Activated CD4-positive, alpha-beta T cell treated with anti-CD3 and anti-CD28 coated beads, Interleukin-2, amount 10 ng/mL, durations not matched to agents 7 days and 5 days (primary cell): ENCODE data around the gene PBX2. TPM values are rescaled to one million over a fixed set of nuclear protein-coding genes. Genes with fewer than 3 reads are reported as not detected.
A peak's percentile ranks its signal among the peaks of the same experiment; 100 is the strongest.

Experiments used
- CTCF ChIA-PET: fragments of 350-600 bp; sonication (Branson Sonifier 250); formaldehyde crosslinking; loops from one replicate; lab custom pipeline; 2021; ENCODE audit warnings: antibody characterized with exemption; lab: Charles Lee
- POLR2A ChIA-PET: fragments of 350-600 bp; sonication (Branson Sonifier 250); formaldehyde crosslinking; loops from one replicate; lab custom pipeline; 2021; ENCODE audit warnings: antibody characterized with exemption; lab: Charles Lee
- DNase-seq: peaks from one replicate; pipeline ENCODE4 v3.0.0-alpha.2; 2020
- H3K27ac Mint-ChIP-seq: one replicate; pipeline ENCODE4 v1.8.0; 2021; ENCODE audit warnings: mild to moderate bottlenecking, moderate library complexity, mixed read lengths
- H3K27me3 Mint-ChIP-seq: one replicate; pipeline ENCODE4 v1.8.0; 2021; ENCODE audit warnings: mixed read lengths
- H3K36me3 Mint-ChIP-seq: one replicate; pipeline ENCODE4 v1.8.0; 2021; ENCODE audit warnings: low read depth, mixed read lengths
- H3K4me1 Mint-ChIP-seq: one replicate; pipeline ENCODE4 v1.8.0; 2021; ENCODE audit warnings: mixed read lengths
- H3K4me3 Mint-ChIP-seq: one replicate; pipeline ENCODE4 v1.8.0; 2021; ENCODE audit warnings: mild to moderate bottlenecking, moderate library complexity, mixed read lengths
- H3K9me3 Mint-ChIP-seq: one replicate; pipeline ENCODE4 v1.8.0; 2021; ENCODE audit warnings: mixed read lengths
- total RNA-seq, 2 experiments: library from RNA; stranded (reverse); gene quantifications; one replicate each; pipeline ENCODE4 v1.2.3, GENCODE V29; 2021

PBX2 gene
- total RNA-seq, 2 experiments from 2014 or later = 98.2 to 98.4 TPM

GRCh38 chr6:32173051-32173727 lies 16.8 kb downstream of the PBX2 start:
- no peak overlapping the region for H3K4me3 Mint-ChIP-seq
- CTCF ChIA-PET = interaction anchor here (1.3 kb wide), 1 partner anchor 44 kb away, joined by 3 read pairs; no protein-coding TSS in a partner anchor
- H3K4me1 Mint-ChIP-seq = peaks cover 46% of the 10 kb centered on the region
- POLR2A ChIA-PET = no interaction called here
- H3K36me3 Mint-ChIP-seq = peaks cover 9% of the 10 kb centered on the region
- no peak for DNase-seq
- peak overlapping the region; percentile 4 for H3K27ac Mint-ChIP-seq
- H3K9me3 Mint-ChIP-seq = no peaks in the 10 kb centered on the region
- H3K27me3 Mint-ChIP-seq = no peaks in the 10 kb centered on the region

- ChIA-PET CTCF (interaction anchor here (0.6 kb wide), 1 partner anchor 28 kb away, joined by 3 read pairs; no protein-coding TSS in a partner anchor), POLR2A (no interaction called here)
- Mint-ChIP-seq H3K4me1 (peaks cover 31% of the 10 kb centered on the region), H3K4me3 (no peak overlapping the region), H3K36me3 (peaks cover 12% of the 10 kb centered on the region), H3K27ac (no peak overlapping the region), H3K9me3 (no peaks in the 10 kb centered on the region), H3K27me3 (no peaks in the 10 kb centered on the region)
- no peak for DNase-seq
Measured at GRCh38 chr6:32171234-32171633, 18.8 kb downstream of the PBX2 start.

DNA sequence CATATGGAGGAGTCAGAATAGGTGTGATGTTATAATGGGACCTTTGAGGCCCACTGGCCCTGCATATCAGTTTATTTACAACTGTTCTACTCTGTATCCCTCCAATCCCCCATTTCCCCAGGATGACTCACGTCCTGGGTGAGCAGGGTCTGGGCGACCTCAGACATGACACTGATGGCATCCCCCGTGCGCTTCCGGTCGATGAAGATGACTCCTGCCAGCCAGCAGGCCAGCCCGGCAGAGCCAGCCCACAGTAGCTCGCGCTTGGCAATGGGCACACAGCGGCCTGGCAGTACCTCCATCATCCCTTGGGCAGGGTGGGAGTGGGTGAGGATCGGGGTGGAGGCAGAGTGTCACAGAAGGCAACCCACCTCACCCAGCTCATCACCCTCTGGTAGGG lies 19.7 kb downstream of the PBX2 start:
- Mint-ChIP-seq H3K27me3 (no peaks in the 10 kb centered on the region), H3K9me3 (no peaks in the 10 kb centered on the region), H3K27ac (no peak overlapping the region), H3K4me3 (no peak overlapping the region), H3K4me1 (peaks cover 28% of the 10 kb centered on the region), H3K36me3 (peaks cover 12% of the 10 kb centered on the region)
- ChIA-PET CTCF (interaction anchor here (2.1 kb wide), 1 partner anchor 9 kb away, joined by 7 read pairs; no protein-coding TSS in a partner anchor), POLR2A (no interaction called here)
- no peak for DNase-seq

DNA sequence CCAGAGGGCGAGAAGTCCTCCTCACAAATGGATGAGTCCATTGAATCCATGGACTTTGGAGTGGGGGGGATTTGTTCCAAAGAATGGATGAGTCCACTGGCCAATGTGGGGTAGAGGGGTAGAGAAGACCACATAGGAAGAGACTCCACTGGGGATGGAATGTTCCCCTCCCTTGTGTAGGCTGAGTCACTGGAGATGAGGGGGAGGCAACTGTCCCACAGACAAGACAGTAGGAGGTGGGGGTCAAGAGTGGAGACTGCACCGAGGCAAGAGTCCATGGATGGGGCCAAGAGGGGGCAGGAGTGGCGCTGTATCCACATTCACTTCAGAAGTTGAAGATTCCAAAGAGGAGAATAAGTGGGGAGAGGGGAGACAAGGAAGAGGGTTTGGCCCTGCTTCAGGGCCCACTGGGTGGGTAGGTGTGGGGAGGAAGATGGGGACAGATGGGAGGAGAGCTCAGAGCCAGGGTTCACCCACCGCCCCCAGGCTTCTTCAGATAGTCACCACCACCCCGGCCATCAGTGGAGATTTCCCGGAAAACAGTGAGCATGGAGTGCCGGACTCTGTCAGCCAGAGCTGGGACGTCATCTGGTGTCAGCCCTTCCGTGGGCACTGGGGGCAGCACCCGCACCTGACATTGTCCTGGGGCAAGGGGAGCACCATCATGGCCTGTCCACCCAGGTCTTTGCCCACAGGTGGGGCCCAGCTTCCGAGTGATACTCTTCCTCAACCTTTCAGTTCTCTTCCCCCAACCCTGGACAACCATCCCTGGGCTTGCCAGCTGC lies 21.0 kb downstream of the PBX2 start:
- ChIA-PET CTCF (interaction anchor here (0.9 to 2.1 kb wide), 3 partner anchors 8 to 21 kb away, joined by 3 to 7 read pairs (median 3); partner anchors contain the start of gene PBX2), POLR2A (no interaction called here)
- H3K4me3 Mint-ChIP-seq = no peak overlapping the region
- H3K4me1 Mint-ChIP-seq = peaks cover 16% of the 10 kb centered on the region
- no peak for DNase-seq
- H3K27ac Mint-ChIP-seq = no peak overlapping the region
- H3K36me3 Mint-ChIP-seq = peaks cover 14% of the 10 kb centered on the region
- no peaks in the 10 kb centered on the region for H3K27me3 Mint-ChIP-seq
- no peaks in the 10 kb centered on the region for H3K9me3 Mint-ChIP-seq

GRCh38 chr6:32168350-32168749 lies 21.7 kb downstream of the PBX2 start:
- ChIA-PET CTCF (no interaction called here), POLR2A (interaction anchor here (0.7 kb wide), 1 partner anchor 800 kb away, joined by 3 read pairs; the partner anchor contains the start of gene BRD2)
- peaks cover 10% of the 10 kb centered on the region for H3K4me1 Mint-ChIP-seq
- H3K27ac Mint-ChIP-seq = no peak overlapping the region
- H3K4me3 Mint-ChIP-seq = no peak overlapping the region
- H3K36me3 Mint-ChIP-seq = peaks cover 14% of the 10 kb centered on the region
- DNase-seq = no peak
- no peaks in the 10 kb centered on the region for H3K27me3 Mint-ChIP-seq
- H3K9me3 Mint-ChIP-seq = no peaks in the 10 kb centered on the region

GRCh38 chr6:32167761-32168262 lies 22.2 kb downstream of the PBX2 start:
- Mint-ChIP-seq H3K4me1 (peaks cover 4% of the 10 kb centered on the region), H3K27me3 (no peaks in the 10 kb centered on the region), H3K4me3 (no peak overlapping the region), H3K27ac (no peak overlapping the region), H3K9me3 (no peaks in the 10 kb centered on the region), H3K36me3 (peaks cover 14% of the 10 kb centered on the region)
- ChIA-PET POLR2A (interaction anchor here (0.7 kb wide), 1 partner anchor 800 kb away, joined by 3 read pairs; the partner anchor contains the start of gene BRD2), CTCF (no interaction called here)
- DNase-seq = no peak

DNA sequence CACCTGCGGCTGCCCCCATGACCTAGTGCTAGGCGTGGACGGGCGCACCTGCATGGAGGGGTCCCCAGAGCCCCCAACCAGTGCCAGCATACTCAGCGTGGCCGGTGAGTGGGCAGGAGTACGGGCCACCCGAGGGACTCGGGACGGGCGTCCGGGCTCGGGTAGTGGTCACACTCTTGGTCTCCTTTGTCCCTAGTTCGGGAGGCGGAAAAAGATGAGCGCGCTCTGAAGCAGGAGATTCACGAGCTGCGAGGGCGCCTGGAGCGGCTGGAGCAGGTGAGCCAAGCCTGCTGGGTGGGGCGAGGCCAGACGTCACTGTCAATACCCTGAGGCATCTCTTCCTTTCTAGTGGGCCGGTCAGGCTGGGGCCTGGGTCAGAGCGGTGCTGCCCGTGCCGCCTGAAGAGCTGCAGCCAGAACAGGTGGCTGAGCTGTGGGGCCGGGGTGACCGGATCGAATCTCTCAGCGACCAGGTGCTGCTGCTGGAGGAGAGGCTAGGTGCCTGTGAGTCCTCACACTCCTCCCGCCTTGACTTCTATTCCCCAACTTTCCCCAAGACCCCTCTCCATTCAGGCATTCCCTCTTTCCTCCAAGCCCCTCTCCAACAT lies 22.7 kb downstream of the PBX2 start:
- no peak overlapping the region for H3K27ac Mint-ChIP-seq
- H3K36me3 Mint-ChIP-seq = peaks cover 14% of the 10 kb centered on the region
- H3K9me3 Mint-ChIP-seq = no peaks in the 10 kb centered on the region
- CTCF ChIA-PET = no interaction called here
- no peaks in the 10 kb centered on the region for H3K4me1 Mint-ChIP-seq
- no peaks in the 10 kb centered on the region for H3K27me3 Mint-ChIP-seq
- no peak overlapping the region for H3K4me3 Mint-ChIP-seq
- DNase-seq = no peak
- POLR2A ChIA-PET = interaction anchor here (0.7 kb wide), 1 partner anchor 801 kb away, joined by 3 read pairs; the partner anchor contains the start of gene BRD2

GRCh38 chr6:32166411-32167061 lies 23.5 kb downstream of the PBX2 start:
- Mint-ChIP-seq H3K4me1 (no peaks in the 10 kb centered on the region), H3K36me3 (peaks cover 14% of the 10 kb centered on the region), H3K27ac (no peak overlapping the region), H3K9me3 (no peaks in the 10 kb centered on the region), H3K4me3 (no peak overlapping the region), H3K27me3 (no peaks in the 10 kb centered on the region)
- ChIA-PET CTCF (interaction anchor here (1.4 kb wide), 1 partner anchor 15 kb away, joined by 3 read pairs; the partner anchor contains the start of gene PRRT1), POLR2A (no interaction called here)
- DNase-seq = no peak

DNA sequence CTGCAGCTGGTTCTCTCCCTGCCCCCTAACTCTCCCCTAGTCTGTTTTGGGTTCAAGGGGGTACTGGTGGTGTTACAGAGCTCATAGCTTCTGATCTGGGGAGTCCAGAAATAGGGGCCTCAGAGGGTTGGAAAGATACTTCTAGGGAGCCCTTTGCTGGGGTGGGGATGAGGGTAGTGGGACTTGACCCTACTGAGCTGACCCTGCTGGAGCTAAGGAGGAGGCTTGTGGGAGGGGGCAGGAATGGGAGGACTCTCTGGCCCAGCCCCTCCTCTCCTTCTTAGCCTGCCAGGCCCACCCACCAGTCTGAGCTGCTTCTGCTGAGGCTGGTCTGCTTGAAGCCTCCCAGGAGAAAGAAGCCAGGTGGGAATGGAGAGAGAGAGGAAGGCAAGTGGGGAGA lies 25.7 kb downstream of the PBX2 start, which contains the start of gene EGFL8:
EGFL8 (plus strand) TSS at position 301 of the 400 bp plus-strand sequence. CDS start 1,571 bp downstream, outside the sequence.
- H3K27ac Mint-ChIP-seq = no peak within 1 kb of the TSS
- no peaks in the 10 kb centered on the region for H3K27me3 Mint-ChIP-seq
- ChIA-PET CTCF (interaction anchor here (1.4 to 1.7 kb wide), 2 partner anchors 10 to 12 kb away, joined by 4 read pairs; partner anchors contain the start of gene PRRT1), POLR2A (interaction anchor here (0.9 kb wide), 1 partner anchor 12 kb away, joined by 6 read pairs; no protein-coding TSS in a partner anchor)
- no peak within 1 kb of the TSS for H3K4me3 Mint-ChIP-seq
- H3K36me3 Mint-ChIP-seq = peaks cover 8% of the 10 kb centered on the region
- no peak for DNase-seq
- no peaks in the 10 kb centered on the region for H3K9me3 Mint-ChIP-seq
- H3K4me1 Mint-ChIP-seq = no peaks in the 10 kb centered on the region

DNA sequence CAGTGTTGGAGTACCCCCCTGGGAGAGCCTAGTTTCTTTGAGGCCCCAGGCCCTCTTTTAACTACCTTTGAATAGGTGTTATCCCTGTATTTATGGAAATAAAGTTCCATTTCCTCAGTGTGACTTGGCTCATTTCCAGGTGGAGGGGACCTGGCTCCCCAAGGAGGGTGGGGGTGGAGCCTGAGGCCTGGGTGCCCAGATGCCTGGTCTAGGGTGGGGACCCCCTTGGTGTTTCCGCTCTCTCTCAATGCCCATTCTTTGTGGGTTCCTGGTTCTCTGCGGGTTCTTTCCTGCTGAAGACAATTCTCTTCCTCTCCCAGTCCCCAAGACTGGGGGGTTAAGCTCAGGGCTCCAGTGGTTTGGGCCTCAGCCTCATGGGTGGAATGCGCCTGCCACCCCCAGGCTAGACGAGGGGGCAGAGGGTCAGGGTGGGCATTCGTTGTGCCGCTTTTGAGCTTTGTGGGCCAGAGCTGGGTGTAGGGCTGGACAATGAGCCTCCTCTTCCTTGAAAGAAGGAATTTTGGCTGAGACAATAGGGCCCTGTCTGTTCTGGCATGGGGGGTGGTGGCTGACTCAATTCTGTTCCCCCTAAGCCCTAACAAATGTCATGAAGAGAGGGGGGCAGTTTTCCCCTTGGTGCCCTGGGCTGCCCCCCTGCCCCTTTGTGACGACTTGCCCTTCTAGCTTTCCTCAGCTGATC lies 26.3 kb downstream of the PBX2 start:
- no peak for DNase-seq
- Mint-ChIP-seq H3K36me3 (peaks cover 5% of the 10 kb centered on the region), H3K27me3 (no peaks in the 10 kb centered on the region), H3K4me1 (no peaks in the 10 kb centered on the region), H3K4me3 (no peak overlapping the region), H3K9me3 (no peaks in the 10 kb centered on the region), H3K27ac (no peak overlapping the region)
- POLR2A ChIA-PET = interaction anchor here (0.9 kb wide), 1 partner anchor 13 kb away, joined by 6 read pairs; no protein-coding TSS in a partner anchor
- CTCF ChIA-PET = interaction anchor here (1.4 to 1.7 kb wide), 2 partner anchors 9 to 12 kb away, joined by 4 read pairs; partner anchors contain the start of gene PRRT1

DNA sequence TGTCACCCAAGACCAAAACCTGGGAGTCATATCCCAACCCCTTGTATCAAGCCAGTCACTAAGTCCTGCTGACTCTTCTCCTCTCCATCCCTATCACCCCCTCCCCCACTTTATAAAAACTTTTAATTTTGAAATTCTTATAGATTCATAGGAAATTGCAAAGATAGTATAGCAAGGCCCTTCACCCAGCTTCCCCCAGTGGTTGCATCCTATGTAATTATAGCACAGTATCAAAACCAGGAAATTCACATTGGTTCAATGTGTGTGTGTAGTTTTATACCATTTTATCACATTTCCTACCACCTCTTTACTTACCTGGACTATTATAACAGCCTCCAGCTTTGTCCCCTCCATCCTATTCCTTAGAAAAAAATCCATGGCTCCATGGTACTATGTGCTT lies 31.9 kb downstream of the PBX2 start:
- DNase-seq = no peak
- Mint-ChIP-seq H3K4me3 (no peak overlapping the region), H3K4me1 (peaks cover 23% of the 10 kb centered on the region), H3K36me3 (peaks cover 1% of the 10 kb centered on the region), H3K27ac (no peak overlapping the region), H3K9me3 (no peaks in the 10 kb centered on the region), H3K27me3 (peaks cover 2% of the 10 kb centered on the region)
- CTCF ChIA-PET = interaction anchor here (0.5 to 0.8 kb wide), 2 partner anchors 11 to 25 kb away, joined by 3 read pairs; no protein-coding TSS in a partner anchor
- POLR2A ChIA-PET = interaction anchor here (0.6 kb wide), 1 partner anchor 95 kb away, joined by 3 read pairs; no protein-coding TSS in a partner anchor
